ENCODE data around the gene ELOVL5. TPM values are rescaled to one million over a fixed set of nuclear protein-coding genes. Genes with fewer than 3 reads are reported as not detected.
"Not testable (repeated sequence)": the region's sequence is repeated elsewhere in the genome, so short reads cannot be mapped to it uniquely, and the experiment has no call there.

The ELOVL5 gene
- total RNA-seq, 1 donor from 2014 or later = 72.4 TPM

GRCh38 chr6:53349209-53349693 lies 501 bp upstream of the ELOVL5 start:
- Histone ChIP-seq H3K4me3 (peak overlapping the region; percentile 97), H3K4me1 (peaks cover 29% of the 10 kb centered on the region), H3K9me3 (no peaks in the 10 kb centered on the region), H3K36me3 (peaks cover 3% of the 10 kb centered on the region), H3K27ac (peak overlapping the region; percentile 98), H3K27me3 (ENCODE audit: low read depth) (no peaks in the 10 kb centered on the region)
- no peak for TF ChIP-seq CTCF (IDR thresholded peaks at IDR 0.05)
- intact Hi-C loops (cut with DNase I) = no loop called here
- no peak for ATAC-seq
- no peak for DNase-seq

- intact Hi-C loops (cut with DNase I) = no loop called here
- DNase-seq = peak; percentile 80
- ATAC-seq = peak; percentile 82 to 84
- no peak for TF ChIP-seq CTCF (IDR thresholded peaks at IDR 0.05)
- H3K9me3 ChIP-seq = no peaks in the 10 kb centered on the region
- H3K4me1 ChIP-seq = peaks cover 34% of the 10 kb centered on the region
- peak overlapping the region; percentile 98 for H3K27ac ChIP-seq
- H3K4me3 ChIP-seq = peak overlapping the region; percentile 97
- H3K36me3 ChIP-seq = peaks cover 3% of the 10 kb centered on the region
- no peaks in the 10 kb centered on the region for H3K27me3 ChIP-seq (ENCODE audit: low read depth)
Measured at GRCh38 chr6:53347921-53348370, 804 bp downstream of the ELOVL5 start.

DNA sequence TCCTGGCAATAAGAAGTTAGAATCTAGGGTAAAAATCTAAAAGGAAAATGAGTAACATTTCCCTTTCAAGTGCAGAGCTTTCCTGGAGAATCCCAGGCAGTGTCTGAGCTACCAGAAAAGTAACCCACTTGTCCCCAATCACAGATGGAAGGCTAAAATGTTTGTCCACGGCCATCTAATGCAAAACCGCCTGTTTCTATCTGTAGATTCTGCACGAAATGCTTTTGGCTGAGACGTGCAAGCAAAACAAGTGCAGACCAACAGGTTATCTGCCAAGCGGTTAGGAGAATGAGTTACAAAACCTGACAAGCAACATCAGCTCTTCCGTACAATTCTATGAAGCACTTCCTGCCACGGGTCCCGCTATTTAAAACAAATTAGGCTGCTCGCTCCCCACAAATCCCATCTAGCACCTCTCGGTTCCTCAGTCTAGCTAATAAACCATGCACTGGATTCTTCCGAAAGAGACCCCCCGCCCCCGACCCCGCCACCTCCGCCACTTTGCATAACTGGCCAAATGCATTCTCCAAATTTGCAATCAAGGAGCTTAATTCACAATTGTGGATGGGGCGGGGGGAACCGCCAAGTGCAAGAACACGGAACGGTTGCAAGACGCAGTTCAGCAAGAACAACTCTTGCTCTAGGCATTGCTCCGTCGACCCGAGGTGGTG lies 1.4 kb downstream of the ELOVL5 start:
- peaks cover 3% of the 10 kb centered on the region for H3K36me3 ChIP-seq
- no peaks in the 10 kb centered on the region for H3K27me3 ChIP-seq (ENCODE audit: low read depth)
- H3K4me1 ChIP-seq = peaks cover 38% of the 10 kb centered on the region
- TF ChIP-seq CTCF (IDR thresholded peaks at IDR 0.05) = no peak
- ATAC-seq (no peak), DNase-seq (no peak)
- no peaks in the 10 kb centered on the region for H3K9me3 ChIP-seq
- intact Hi-C loops (cut with DNase I) = no loop called here
- H3K27ac ChIP-seq = peak overlapping the region; percentile 98
- H3K4me3 ChIP-seq = peak overlapping the region; percentile 97

DNA sequence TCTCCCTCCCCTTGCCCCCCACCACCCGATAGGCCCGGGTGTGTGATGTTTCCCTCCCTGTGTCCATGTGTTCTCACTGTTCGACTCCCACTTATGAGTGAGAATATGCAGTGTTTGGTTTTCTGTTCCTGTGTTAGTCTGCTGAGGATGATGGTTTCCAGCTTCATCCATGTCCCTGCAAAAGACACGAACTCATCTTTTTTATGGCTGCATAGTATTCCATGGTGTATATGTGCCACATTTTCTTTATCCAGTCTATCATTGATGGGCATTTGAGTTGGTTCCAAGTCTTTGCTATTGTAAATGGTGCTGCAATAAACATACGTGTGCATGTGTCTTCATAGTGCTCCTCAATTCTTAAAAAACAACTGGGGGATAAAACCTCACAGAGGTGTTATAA lies 2.7 kb downstream of the ELOVL5 start:
- H3K27ac ChIP-seq; H3K27me3 ChIP-seq (ENCODE audit: low read depth); H3K9me3 ChIP-seq; H3K36me3 ChIP-seq; DNase-seq; H3K4me3 ChIP-seq; intact Hi-C loops (cut with DNase I); ATAC-seq: not testable (repeated sequence)
- peaks cover 46% of the 10 kb centered on the region for H3K4me1 ChIP-seq

DNA sequence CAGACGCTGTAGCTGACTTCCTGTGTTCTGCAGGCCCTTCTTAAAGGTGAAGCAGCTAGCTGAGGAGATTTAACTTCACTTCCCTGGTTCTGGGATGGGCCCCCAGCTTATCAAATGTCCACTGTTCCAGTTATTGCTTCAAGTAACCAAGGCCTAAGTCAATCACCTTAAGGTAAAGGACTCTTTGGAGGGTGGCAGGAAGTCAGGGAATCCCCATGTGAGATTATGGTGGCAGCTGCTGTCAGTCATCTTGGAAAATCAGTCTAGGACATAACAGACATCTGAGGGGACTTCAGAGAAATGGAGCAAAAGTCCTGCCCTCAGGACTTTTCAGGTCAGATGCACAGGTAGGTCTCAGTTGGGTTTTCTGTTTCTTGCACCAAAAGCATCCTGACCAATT lies 3.8 kb downstream of the ELOVL5 start:
- no peak overlapping the region for H3K4me3 ChIP-seq
- peaks cover 3% of the 10 kb centered on the region for H3K36me3 ChIP-seq
- peaks cover 55% of the 10 kb centered on the region for H3K4me1 ChIP-seq
- H3K27ac ChIP-seq = no peak overlapping the region
- H3K27me3 ChIP-seq (ENCODE audit: low read depth) = no peaks in the 10 kb centered on the region
- DNase-seq (no peak), ATAC-seq (no peak)
- TF ChIP-seq CTCF (IDR thresholded peaks at IDR 0.05) = no peak
- intact Hi-C loops (cut with DNase I) = no loop called here
- no peaks in the 10 kb centered on the region for H3K9me3 ChIP-seq

DNA sequence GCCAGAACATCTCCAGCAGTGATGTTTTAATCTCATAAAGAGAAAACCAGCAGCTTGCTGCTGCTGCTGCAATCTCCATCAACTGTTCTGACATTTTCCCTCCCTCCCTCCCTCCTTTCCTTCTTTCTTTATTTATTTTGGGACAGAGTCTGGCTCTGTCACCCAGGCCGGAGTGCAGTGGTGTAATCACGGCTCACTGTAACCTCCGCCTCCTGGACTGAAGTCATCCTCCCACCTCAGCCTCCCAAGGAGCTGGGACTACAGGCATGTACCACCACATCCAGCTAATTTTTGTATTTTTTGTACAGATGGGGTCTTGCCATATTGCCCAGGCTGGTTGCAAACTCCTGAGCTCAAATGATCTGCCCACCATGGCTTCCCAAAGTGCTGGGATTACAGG lies 5.7 kb downstream of the ELOVL5 start:
- no peak overlapping the region for H3K4me3 ChIP-seq
- no peaks in the 10 kb centered on the region for H3K9me3 ChIP-seq
- no peak for DNase-seq
- TF ChIP-seq CTCF (IDR thresholded peaks at IDR 0.05) = no peak
- intact Hi-C loops (cut with DNase I) = no loop called here
- no peak for ATAC-seq
- peaks cover 45% of the 10 kb centered on the region for H3K4me1 ChIP-seq
- no peak overlapping the region for H3K27ac ChIP-seq
- peaks cover 3% of the 10 kb centered on the region for H3K36me3 ChIP-seq
- H3K27me3 ChIP-seq (ENCODE audit: low read depth) = no peaks in the 10 kb centered on the region
